Measurements from ENCODE around the gene BLACAT1. TPM values are rescaled to one million over a fixed set of nuclear protein-coding genes. Genes with fewer than 3 reads are reported as not detected.
"Not testable (repeated sequence)": the region's sequence is repeated elsewhere in the genome, so short reads cannot be mapped to it uniquely, and the experiment has no call there.

Gene BLACAT1
- total RNA-seq, 2 donors from 2014 or later = not detected

DNA sequence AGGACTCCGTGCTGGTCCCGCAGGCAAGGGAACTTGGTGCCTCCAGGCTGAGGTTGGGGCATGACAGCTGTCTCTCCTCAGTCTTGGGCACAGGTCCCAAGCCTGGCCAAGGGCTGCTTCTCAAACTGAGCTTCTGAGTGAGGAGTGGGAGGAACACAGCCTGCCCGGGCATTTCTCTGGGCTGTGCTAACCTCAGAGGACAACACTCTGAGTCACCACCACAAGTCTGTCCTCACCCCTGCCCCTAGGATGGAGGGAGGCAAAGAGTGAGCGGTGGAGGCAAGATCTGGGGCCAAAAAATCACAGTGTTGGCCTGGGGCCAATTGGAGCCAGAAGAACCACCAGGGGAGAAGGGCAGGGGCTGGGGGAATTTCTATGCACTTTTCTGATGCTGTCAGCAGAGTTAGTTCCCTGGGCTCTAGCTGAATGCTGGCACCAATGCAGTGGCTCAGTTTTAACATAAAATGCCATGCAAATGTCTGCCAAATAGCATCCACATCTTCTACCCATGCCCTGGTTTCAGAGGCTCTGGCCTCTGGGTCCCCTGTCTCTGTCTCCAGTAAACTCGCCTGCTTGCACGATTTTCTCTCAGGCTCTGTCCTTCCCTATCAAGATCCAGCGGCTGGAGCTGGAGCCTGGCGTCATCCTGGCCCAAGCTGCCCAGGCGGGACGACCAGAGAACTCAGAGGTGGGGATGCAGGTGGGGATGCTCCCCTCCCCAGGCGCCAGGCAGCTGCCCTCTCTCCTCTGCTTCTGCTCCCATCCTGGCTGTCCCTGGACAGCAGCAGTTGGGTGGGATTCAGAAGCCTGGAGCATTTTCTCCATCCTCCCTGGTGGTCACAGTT lies 37.6 kb upstream of the BLACAT1 start:
- H3K4me3 Mint-ChIP-seq = no peak overlapping the region
- no peaks in the 10 kb centered on the region for H3K36me3 Mint-ChIP-seq
- peaks cover 0 to 11% of the 10 kb centered on the region in 2 donors for H3K4me1 Mint-ChIP-seq (ENCODE audit: low read depth in 2 of 2)
- DNase-seq (ENCODE audit: low spot score) = no peak
- H3K9me3 Mint-ChIP-seq = no peaks in the 10 kb centered on the region
- ATAC-seq = peak; percentile 77 to 83
- peaks cover 0 to 25% of the 10 kb centered on the region in 2 donors for H3K27me3 Mint-ChIP-seq
- no peak overlapping the region for H3K27ac Mint-ChIP-seq

GRCh38 chr1:205492774-205493173 lies 36.9 kb upstream of the BLACAT1 start:
- no peak overlapping the region for H3K4me3 Mint-ChIP-seq
- H3K9me3 Mint-ChIP-seq = no peaks in the 10 kb centered on the region
- H3K27me3 Mint-ChIP-seq = peaks cover 7 to 29% of the 10 kb centered on the region in 2 donors
- no peaks in the 10 kb centered on the region for H3K36me3 Mint-ChIP-seq
- DNase-seq (ENCODE audit: low spot score) (no peak), ATAC-seq (no peak)
- H3K4me1 Mint-ChIP-seq (ENCODE audit: low read depth in 2 of 2) = peaks cover 4 to 15% of the 10 kb centered on the region in 2 donors
- H3K27ac Mint-ChIP-seq = no peak overlapping the region

GRCh38 chr1:205492201-205492667 lies 36.4 kb upstream of the BLACAT1 start:
- Mint-ChIP-seq H3K4me3 (no peak overlapping the region), H3K27me3 (peaks cover 7 to 27% of the 10 kb centered on the region in 2 donors), H3K27ac (no peak overlapping the region), H3K36me3 (no peaks in the 10 kb centered on the region), H3K4me1 (ENCODE audit: low read depth in 2 of 2) (peaks cover 4 to 15% of the 10 kb centered on the region in 2 donors), H3K9me3 (no peaks in the 10 kb centered on the region)
- DNase-seq (ENCODE audit: low spot score) = no peak
- no peak for ATAC-seq

DNA sequence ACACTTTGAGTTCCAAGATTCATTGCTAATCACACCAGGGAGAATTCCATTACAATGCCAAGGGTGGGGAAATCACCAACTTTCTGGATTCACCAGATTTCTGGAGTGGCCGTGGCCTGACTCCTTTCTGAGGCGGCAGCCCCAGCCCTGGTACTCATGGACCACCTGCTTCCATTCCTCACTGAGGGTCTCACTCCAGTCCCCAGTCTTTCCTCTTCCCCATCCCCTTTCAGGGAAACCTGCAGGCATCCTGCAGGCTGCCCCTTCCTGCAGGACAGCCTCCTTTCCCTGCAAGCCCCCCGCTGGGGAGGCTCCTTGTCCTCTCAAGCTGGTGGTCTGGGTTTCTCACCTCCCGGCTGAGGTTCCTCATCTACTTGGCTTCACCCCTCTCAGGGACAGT lies 35.9 kb upstream of the BLACAT1 start:
- no peak for DNase-seq (ENCODE audit: low spot score)
- peaks cover 4 to 15% of the 10 kb centered on the region in 2 donors for H3K4me1 Mint-ChIP-seq (ENCODE audit: low read depth in 2 of 2)
- peaks cover 7 to 27% of the 10 kb centered on the region in 2 donors for H3K27me3 Mint-ChIP-seq
- H3K36me3 Mint-ChIP-seq = no peaks in the 10 kb centered on the region
- H3K4me3 Mint-ChIP-seq = no peak overlapping the region
- H3K9me3 Mint-ChIP-seq = no peaks in the 10 kb centered on the region
- ATAC-seq = no peak
- no peak overlapping the region for H3K27ac Mint-ChIP-seq

DNA sequence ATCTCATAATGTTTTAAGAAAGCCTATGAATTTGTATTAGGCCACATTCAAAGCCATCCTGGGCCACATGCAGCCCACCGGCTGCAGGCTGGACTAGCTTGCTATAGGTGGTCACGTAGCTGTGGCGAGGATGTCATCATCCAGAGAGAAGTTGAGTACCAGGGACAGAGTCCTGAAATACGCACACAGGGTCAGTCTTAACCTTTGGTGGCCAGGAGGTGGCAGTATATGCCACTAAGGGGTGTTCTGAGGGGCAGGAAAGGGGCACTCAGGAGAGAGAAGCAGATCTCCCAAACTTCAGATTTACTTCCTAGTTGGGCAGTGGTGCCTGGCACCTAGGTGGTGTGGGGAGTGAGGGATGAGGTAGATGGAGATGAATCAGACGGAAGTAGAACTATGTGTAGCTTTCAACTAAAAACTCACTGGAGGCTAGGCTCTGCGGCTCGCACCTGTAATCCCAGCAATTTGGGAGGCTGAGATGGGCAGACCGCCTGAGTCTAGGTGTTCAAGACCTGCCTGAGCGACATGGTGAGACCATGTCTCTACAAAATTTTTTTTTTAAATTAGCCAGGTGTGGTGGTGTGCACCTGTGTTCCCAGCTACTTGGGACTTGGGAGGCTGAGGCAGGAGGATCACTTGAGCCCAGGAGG lies 32.4 kb upstream of the BLACAT1 start:
- H3K36me3 Mint-ChIP-seq = no peaks in the 10 kb centered on the region
- peak; percentile 69 to 81 for ATAC-seq
- DNase-seq (ENCODE audit: low spot score) = peak; percentile 70
- H3K4me3 Mint-ChIP-seq = no peak overlapping the region
- peaks cover 15 to 16% of the 10 kb centered on the region in 2 donors for H3K27me3 Mint-ChIP-seq
- H3K27ac Mint-ChIP-seq = peak overlapping the region in 1 of 2 donors; percentile 72
- H3K9me3 Mint-ChIP-seq = no peaks in the 10 kb centered on the region
- H3K4me1 Mint-ChIP-seq (ENCODE audit: low read depth in 2 of 2) = peaks cover 15 to 18% of the 10 kb centered on the region in 2 donors

DNA sequence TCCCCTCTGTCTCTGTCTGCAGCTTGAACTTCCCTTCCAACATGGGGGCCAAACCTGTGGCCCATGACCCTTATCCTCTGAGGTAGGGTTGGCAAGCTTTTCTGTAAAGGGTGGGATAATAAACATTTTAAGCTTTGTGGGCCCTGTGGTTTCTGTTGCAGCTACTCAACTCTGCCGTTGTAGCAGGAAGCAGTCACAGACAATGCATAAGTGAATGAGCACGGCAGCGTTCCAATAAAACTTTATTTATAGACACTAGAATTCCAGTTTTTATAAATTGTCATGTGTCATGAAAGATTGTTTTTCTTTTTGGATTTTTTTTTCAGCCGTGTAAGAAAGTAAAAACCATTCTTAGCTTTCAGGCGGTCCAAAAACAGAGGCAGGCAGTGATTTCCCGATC lies 30.4 kb upstream of the BLACAT1 start:
- Mint-ChIP-seq H3K4me1 (ENCODE audit: low read depth in 2 of 2) (peaks cover 31 to 32% of the 10 kb centered on the region in 2 donors), H3K36me3 (no peaks in the 10 kb centered on the region), H3K27me3 (peaks cover 13 to 15% of the 10 kb centered on the region in 2 donors), H3K27ac (no peak overlapping the region), H3K9me3 (no peaks in the 10 kb centered on the region), H3K4me3 (no peak overlapping the region)
- DNase-seq (ENCODE audit: low spot score) (no peak), ATAC-seq (no peak)

- Mint-ChIP-seq H3K27ac (no peak overlapping the region), H3K36me3 (no peaks in the 10 kb centered on the region), H3K27me3 (peaks cover 13 to 15% of the 10 kb centered on the region in 2 donors), H3K4me1 (ENCODE audit: low read depth in 2 of 2) (peaks cover 41% of the 10 kb centered on the region in 2 donors), H3K4me3 (no peak overlapping the region), H3K9me3 (no peaks in the 10 kb centered on the region)
- DNase-seq (ENCODE audit: low spot score) = peak; percentile 71
- peak; percentile 59 to 68 for ATAC-seq
Measured at GRCh38 chr1:205484985-205485967, 29.4 kb upstream of the BLACAT1 start.

DNA sequence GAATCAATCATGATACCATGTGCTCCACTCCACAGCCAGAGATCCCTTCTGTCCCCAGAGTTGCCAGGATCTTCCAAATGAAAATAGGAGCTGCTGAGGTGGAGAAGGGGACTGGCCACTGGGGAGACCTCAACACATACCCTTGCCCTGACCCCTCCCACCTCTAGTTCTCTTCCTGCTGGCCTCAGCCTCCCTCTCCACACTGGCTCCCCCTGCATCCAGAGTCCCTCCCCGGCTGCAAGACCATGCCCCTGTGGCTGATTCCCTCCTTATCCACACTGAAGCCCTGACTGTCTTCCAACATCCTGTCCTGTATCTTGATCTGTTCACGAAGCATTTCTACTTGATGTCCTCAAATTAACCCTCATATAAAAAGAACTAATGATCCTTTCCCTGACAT lies 27.5 kb upstream of the BLACAT1 start:
- Mint-ChIP-seq H3K9me3 (no peaks in the 10 kb centered on the region), H3K36me3 (no peaks in the 10 kb centered on the region), H3K4me1 (ENCODE audit: low read depth in 2 of 2) (peaks cover 49 to 54% of the 10 kb centered on the region in 2 donors), H3K4me3 (no peak overlapping the region), H3K27ac (no peak overlapping the region), H3K27me3 (peaks cover 6 to 14% of the 10 kb centered on the region in 2 donors)
- DNase-seq (ENCODE audit: low spot score) (no peak), ATAC-seq (no peak)

GRCh38 chr1:205482587-205482986 lies 26.7 kb upstream of the BLACAT1 start:
- not testable (repeated sequence) for DNase-seq (ENCODE audit: low spot score); ATAC-seq; H3K27ac Mint-ChIP-seq; H3K9me3 Mint-ChIP-seq; H3K36me3 Mint-ChIP-seq; H3K27me3 Mint-ChIP-seq
- Mint-ChIP-seq H3K4me3 (peak overlapping the region; percentile 22), H3K4me1 (ENCODE audit: low read depth in 2 of 2) (peaks cover 48 to 51% of the 10 kb centered on the region in 2 donors)

DNA sequence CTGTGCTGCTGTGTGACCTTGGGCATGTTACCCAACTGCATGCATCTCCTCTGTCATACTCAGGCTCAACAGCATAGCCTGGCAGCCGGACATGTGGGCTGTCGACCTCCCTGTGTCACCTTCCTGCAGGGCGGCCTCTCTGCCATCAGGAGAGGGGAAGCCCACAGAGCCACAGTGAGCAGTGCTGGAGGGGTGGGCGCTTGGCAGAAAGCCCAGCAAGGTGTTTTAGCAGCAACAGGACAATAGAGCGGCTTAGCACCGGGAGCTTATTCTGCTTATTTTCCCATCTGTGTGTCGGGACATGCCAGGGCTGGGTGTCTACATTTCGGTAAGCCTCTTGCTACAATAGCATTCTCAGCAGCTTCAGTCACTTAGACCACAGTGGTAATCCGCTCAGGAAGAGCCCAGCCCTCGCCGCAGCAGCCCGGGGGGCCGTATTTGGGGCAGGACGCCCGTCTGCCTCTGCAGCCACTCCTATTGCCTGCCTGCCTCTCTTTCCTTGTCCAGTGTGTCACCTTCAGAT lies 25.8 kb upstream of the BLACAT1 start:
- peak overlapping the region; percentile 43 to 75 for H3K27ac Mint-ChIP-seq
- peak; percentile 66 for DNase-seq (ENCODE audit: low spot score)
- H3K4me1 Mint-ChIP-seq (ENCODE audit: low read depth in 2 of 2) = peaks cover 50 to 53% of the 10 kb centered on the region in 2 donors
- no peaks in the 10 kb centered on the region for H3K36me3 Mint-ChIP-seq
- peak; percentile 76 to 78 for ATAC-seq
- H3K9me3 Mint-ChIP-seq = no peaks in the 10 kb centered on the region
- H3K4me3 Mint-ChIP-seq = peak overlapping the region; percentile 77
- peaks cover 2 to 7% of the 10 kb centered on the region in 2 donors for H3K27me3 Mint-ChIP-seq

DNA sequence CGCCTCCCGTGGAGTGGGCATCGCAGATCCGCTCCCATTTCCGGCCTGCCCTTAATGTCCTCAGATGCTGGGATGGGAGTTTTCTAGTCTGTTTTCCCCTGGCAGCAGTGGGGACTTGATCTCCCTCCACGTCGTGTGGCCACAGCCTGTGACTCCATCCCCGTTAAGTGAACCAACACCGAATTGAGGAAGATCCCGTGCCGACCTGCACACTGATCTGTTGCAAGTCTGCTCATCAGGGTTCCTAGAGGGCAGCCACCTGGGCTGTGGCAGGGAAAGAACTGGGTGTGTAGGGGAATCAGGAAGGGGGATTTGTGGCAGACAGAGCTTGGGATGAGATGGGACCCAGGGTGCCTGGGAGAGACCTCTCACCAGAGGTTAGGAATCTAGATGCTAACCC lies 25.4 kb upstream of the BLACAT1 start:
- no peaks in the 10 kb centered on the region for H3K9me3 Mint-ChIP-seq
- H3K27ac Mint-ChIP-seq = peak overlapping the region; percentile 43 to 75
- H3K4me3 Mint-ChIP-seq = peak overlapping the region; percentile 77
- peaks cover 2 to 7% of the 10 kb centered on the region in 2 donors for H3K27me3 Mint-ChIP-seq
- DNase-seq (ENCODE audit: low spot score) = no peak
- ATAC-seq = peak; percentile 12 to 22
- H3K4me1 Mint-ChIP-seq (ENCODE audit: low read depth in 2 of 2) = peaks cover 51 to 56% of the 10 kb centered on the region in 2 donors
- no peaks in the 10 kb centered on the region for H3K36me3 Mint-ChIP-seq

DNA sequence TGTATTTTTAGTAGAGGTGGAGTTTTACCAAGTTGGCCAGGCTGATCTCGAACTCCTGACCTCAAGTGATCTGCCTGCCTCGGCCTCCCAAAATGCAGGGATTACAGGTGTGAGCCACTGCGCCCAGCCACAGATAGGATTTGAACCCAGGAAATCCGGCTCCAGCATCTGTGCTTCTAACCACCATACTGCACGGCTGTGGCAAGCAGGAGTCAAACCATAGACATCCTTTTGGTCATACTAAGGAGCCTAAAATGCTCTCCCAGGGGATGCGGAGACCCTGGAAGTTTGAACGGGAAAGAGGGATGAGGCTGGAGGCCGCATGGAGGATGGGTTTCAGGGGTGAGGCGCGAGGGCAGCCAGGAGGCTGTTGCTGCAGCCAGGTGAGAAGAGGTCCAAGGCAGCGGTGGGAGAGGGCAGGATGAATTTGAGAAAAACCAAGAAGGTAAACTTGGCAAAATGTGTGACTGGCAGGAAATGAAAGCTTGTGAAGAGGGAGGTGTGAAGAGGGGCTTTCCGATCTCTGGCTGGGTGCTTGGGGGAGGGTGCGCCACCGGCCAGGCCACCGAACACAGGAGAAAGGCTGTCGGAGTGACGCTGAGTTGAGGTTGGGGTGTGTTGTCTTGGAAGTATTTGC lies 24.6 kb upstream of the BLACAT1 start:
- ATAC-seq (peak; percentile 81 to 85), DNase-seq (ENCODE audit: low spot score) (peak; percentile 80)
- Mint-ChIP-seq H3K27ac (peak overlapping the region; percentile 43 to 75), H3K4me3 (peak overlapping the region; percentile 77), H3K27me3 (peaks cover 2 to 7% of the 10 kb centered on the region in 2 donors), H3K4me1 (ENCODE audit: low read depth in 2 of 2) (peaks cover 49 to 56% of the 10 kb centered on the region in 2 donors), H3K36me3 (peaks cover 4% of the 10 kb centered on the region), H3K9me3 (no peaks in the 10 kb centered on the region)

All from natural killer cell treated with Interleukin-12 subunit alpha and Interleukin-12 subunit beta and Interleukin-15 and Interleukin-18, amount 100 ng/mL, for 72 hours (primary cell).